22Rv1 (cell line): ENCODE results near the gene EHBP1.

Source experiments
- H3K27ac ChIP-seq: fragments of 450-650 bp; 2 replicates; pipeline ENCODE4 v1.5.1; 2017
- ZFX ChIP-seq: fragments of 450-650 bp; IDR thresholded peaks from 2 replicates; pipeline ENCODE4 v1.6.1; 2017; ENCODE audit warnings: antibody characterized with exemption, borderline replicate concordance
- TF ChIP-seq, protein P1 (sequence below): fragments of 450-650 bp; IDR thresholded peaks from 2 replicates; pipeline ENCODE4 v1.5.1; 2017; ENCODE audit warnings: mild to moderate bottlenecking

The EHBP1 gene

DNA sequence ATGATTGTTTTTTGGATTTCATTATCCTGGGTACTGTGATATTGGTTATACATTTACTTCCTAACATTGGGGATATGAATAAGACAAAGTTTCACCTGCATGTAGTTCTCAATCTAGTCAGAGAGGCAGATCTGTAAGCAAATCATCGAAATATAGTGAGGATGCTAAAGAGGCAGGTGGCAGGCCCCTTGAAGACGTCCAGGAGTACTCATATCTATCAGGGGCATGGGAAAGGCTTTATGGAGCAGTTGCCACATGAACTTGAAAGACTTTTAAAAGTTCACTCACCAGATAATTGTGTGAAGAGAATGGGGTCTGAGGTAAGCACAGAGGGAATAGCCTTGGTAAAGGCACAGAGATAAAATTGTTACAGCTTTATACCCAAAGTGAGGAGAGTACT lies 78.8 kb downstream of the EHBP1 start:
- H3K27ac ChIP-seq, result no peak overlapping the region
- TF ChIP-seq, protein P1, sequence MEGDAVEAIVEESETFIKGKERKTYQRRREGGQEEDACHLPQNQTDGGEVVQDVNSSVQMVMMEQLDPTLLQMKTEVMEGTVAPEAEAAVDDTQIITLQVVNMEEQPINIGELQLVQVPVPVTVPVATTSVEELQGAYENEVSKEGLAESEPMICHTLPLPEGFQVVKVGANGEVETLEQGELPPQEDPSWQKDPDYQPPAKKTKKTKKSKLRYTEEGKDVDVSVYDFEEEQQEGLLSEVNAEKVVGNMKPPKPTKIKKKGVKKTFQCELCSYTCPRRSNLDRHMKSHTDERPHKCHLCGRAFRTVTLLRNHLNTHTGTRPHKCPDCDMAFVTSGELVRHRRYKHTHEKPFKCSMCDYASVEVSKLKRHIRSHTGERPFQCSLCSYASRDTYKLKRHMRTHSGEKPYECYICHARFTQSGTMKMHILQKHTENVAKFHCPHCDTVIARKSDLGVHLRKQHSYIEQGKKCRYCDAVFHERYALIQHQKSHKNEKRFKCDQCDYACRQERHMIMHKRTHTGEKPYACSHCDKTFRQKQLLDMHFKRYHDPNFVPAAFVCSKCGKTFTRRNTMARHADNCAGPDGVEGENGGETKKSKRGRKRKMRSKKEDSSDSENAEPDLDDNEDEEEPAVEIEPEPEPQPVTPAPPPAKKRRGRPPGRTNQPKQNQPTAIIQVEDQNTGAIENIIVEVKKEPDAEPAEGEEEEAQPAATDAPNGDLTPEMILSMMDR, result no peak
- TF ChIP-seq ZFX, result no peak

DNA sequence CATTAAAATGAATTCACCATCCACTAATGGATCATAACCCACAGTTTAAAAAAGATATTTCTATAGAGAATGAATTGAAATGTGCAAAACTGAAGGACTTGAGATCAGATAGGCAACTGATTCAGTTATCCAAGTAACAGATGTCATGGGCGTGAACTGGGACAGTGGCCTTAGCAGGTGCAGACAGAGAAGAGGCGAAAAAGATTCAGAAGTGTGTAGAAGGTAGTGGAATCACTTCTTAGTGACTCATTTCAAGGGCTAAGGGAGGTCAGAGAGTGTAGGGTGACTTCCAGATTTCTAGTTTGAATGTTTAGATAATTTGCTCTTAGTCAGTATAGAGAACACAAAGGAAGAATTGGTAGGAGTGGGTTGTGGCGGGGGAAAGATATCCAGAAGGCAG lies 79.7 kb downstream of the EHBP1 start:
- no peak for TF ChIP-seq ZFX
- TF ChIP-seq, protein P1, result no peak

DNA sequence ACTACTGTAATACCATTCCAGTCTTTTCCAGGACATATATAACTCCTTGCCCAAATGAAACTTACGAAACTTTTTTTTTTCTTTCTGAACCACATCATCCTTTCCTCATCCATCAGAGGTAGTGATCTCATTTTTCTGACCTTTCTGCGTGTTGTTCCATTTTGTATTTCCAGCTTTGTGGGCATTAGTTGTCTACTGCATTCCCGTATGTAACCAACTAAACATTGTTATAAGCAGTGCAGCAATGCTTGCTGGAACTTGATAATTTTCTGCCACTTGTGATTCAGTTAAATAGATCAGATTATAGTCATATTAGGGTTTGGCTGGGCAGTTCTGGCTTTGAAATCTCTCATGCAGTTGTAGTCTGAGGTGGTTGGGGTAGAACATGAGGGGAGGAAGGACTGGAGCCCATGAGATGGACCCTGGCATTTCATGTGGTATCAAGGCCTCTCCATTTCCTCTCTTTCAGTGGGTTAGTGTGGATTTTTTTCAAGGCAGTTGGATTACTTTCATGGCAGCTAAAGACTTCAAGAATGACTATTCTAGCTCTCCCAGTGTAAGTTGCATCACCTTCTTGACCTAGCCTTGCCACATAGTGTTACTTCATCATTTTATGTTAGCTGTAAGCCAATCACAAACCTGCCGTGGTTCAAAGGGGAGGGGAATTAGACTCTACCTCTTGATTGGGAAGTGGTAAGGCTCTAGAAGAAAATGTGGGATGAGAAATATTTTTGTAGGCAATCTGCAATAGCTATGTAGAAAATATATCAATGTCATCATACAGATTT lies 80.5 kb downstream of the EHBP1 start:
- TF ChIP-seq ZFX, result no peak
- TF ChIP-seq, protein P1, result no peak
- H3K27ac ChIP-seq, result peak overlapping the region; percentile 89

More for the DNA sequence above, 79.7 kb downstream of the EHBP1 start:
- no peak overlapping the region; the same call in 1 of the 2 replicates for H3K27ac ChIP-seq

DNA sequence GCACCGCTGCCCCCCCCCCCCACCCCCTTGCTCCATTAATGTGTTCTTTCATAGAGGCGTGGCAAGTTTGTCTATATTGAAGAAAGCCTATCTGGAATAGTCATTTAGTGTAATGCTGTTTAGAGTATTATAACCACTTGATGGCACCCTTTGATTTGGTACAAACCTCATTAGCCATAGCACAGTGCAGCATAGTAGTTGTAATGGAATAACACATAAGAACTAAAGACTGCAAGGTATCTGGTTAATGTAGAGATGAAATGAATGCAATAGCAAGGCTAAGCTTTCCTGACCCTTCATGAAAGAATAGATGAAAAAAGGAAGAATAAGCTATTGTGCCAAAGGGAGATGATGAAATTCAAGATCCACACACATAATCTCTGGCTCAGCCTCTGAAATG lies 81.9 kb downstream of the EHBP1 start:
- TF ChIP-seq, protein P1, result peak; percentile 75
- no peak for TF ChIP-seq ZFX
- H3K27ac ChIP-seq, result peak overlapping the region; percentile 89

DNA sequence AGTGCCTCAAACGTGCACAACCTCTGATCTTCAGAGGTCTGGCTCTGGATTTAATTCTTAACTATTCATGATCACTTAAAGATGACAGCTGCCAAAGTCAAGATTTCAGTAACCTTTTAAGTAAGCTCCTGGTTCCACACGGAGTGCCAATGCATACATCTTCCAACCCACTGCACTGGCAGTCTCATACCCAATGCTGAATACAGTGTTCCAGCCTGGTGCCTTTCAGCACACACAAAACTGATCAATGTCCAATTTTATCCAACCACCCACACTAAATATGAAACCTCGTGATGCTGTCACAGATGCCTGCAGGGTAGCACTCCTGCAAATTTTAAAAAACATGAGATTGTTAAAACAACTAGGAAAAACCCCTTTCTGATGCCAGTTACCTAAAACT lies 84.0 kb downstream of the EHBP1 start:
- TF ChIP-seq, protein P1, result no peak
- no peak for TF ChIP-seq ZFX

DNA sequence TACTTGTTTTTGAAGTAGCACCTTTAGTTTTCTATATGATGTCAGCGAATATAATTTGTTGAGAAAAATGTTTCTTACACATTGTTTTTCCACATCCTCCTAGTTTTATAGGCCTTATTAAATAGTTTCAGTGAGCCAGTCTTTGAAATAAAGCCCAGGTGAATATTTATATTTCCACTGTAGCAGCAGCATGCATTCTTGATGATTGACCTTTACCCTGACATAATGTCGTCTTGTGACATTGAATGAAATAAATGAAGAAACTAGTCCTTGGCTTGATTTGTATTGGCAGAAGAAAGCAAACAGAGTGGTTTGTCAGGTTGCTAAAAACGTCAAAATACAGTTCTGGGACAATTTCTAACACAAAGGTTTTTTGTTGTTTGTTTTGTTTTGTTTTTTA lies 84.4 kb downstream of the EHBP1 start:
- peak overlapping the region; percentile 89 for H3K27ac ChIP-seq
- TF ChIP-seq, protein P1, result no peak
- no peak for TF ChIP-seq ZFX

More for the DNA sequence above, 84.0 kb downstream of the EHBP1 start:
- H3K27ac ChIP-seq, result peak overlapping the region; percentile 89

DNA sequence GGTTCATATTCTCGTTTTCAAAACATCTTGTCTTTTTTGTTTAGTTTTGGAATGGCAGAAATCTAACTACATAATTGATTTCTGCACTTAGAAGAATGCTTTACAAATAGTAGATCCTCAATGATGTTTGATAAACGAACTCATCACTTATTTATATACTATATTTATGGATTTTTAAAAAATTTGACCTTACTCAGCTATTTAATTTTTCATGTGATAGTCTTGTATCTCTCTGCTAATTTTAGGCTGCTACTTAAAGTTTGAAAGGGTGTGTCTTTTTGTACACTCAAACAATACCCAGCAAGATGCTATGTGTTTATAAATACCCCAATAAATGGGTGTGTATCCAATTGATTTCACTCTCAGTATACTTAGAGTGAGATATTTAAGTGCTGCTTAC lies 86.9 kb downstream of the EHBP1 start:
- H3K27ac ChIP-seq, result peak overlapping the region; percentile 89
- no peak for TF ChIP-seq ZFX
- TF ChIP-seq, protein P1, result no peak
